Activated naive CD8-positive, alpha-beta T cell treated with anti-CD3 and anti-CD28 coated beads for 36 hours (primary cell): ENCODE data around the gene ARHGAP30. TPM values are rescaled to one million over a fixed set of nuclear protein-coding genes. Genes with fewer than 3 reads are reported as not detected.

Experiments used
- DNase-seq: peaks from one replicate; pipeline ENCODE4 v3.0.0; 2021
- H3K27ac Mint-ChIP-seq: one replicate; pipeline ENCODE4 v1.8.0; 2022; ENCODE audit warnings: mild to moderate bottlenecking, moderate library complexity, mixed read lengths
- H3K27me3 Mint-ChIP-seq: one replicate; pipeline ENCODE4 v1.8.0; 2022; ENCODE audit warnings: mild to moderate bottlenecking, mixed read lengths
- H3K36me3 Mint-ChIP-seq: one replicate; pipeline ENCODE4 v1.8.0; 2021; ENCODE audit warnings: mild to moderate bottlenecking, mixed read lengths
- H3K4me1 Mint-ChIP-seq: one replicate; pipeline ENCODE4 v1.8.0; 2021; ENCODE audit warnings: mixed read lengths
- H3K4me3 Mint-ChIP-seq: one replicate; pipeline ENCODE4 v1.8.0; 2022; ENCODE audit warnings: mild to moderate bottlenecking, moderate library complexity, mixed read lengths
- H3K9me3 Mint-ChIP-seq: one replicate; pipeline ENCODE4 v1.8.0; 2022; ENCODE audit warnings: mixed read lengths
- total RNA-seq, 2 experiments: library from RNA; stranded (reverse); gene quantifications; one replicate each; pipeline ENCODE4 v1.2.3, GENCODE V29; 2021

Gene ARHGAP30
- total RNA-seq, 2 experiments from 2014 or later, result 146 to 157 TPM

DNA sequence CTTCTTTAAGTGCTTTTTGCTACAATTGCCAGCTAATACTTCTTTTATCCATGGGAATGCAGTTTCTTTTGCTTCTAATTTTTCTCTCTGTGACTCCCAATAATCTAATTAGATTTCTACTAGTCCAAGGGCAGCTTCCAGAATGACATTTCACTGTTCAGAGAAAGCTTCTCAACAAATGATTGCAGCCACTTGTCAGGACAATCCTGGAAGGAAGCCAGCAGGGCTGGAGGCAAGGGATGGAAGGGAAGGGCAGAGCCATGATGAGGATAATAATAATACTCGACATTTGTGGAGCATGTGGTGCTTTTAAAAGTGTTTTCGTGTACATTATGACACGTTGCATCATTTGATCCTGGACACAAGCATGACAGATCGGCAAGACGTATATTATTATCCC is 68.2 kb downstream of the ARHGAP30 start:
- no peak for DNase-seq
- Mint-ChIP-seq H3K4me3 (no peak overlapping the region), H3K4me1 (peaks cover 2% of the 10 kb centered on the region), H3K27me3 (no peaks in the 10 kb centered on the region), H3K9me3 (no peaks in the 10 kb centered on the region), H3K36me3 (no peaks in the 10 kb centered on the region), H3K27ac (no peak overlapping the region)

DNA sequence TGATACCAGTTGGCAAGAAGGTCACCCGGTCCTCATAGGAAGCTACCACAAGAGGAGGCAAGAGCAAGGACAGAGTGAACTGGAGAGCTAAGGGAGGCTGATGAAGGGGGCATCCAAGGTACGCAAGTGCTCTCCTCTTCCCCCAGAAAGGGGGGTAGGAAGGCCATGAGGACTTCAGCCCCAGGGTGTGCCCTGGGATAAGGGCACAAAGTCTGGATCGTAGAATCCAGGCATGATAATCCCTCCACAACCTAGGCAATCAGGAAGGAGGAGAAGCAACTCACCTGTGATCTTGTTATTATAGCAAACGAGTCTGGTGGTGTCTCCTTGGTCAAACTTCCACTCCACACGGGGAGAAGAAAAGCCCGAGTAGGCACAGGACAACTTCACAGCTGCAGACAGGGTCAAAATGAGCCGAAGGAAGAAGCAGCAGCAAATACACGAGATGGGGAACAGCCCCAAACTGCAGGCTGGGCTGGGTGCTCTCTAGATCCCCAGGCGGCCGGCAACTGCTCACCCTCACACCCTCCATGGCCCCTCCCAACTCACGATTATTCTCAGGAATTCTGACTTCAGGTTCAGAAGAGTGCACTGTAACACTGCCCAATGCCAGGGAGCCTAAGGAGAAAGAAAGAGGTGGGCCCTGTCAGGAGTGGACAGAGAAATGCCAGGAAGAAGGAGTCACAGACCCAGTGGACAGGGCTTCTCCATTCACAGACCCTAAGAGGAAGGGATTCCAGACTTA is 68.8 kb downstream of the ARHGAP30 start:
- no peak for DNase-seq
- Mint-ChIP-seq H3K4me1 (peaks cover 6% of the 10 kb centered on the region), H3K9me3 (no peaks in the 10 kb centered on the region), H3K27ac (no peak overlapping the region), H3K4me3 (no peak overlapping the region), H3K27me3 (no peaks in the 10 kb centered on the region), H3K36me3 (no peaks in the 10 kb centered on the region)

GRCh38 chr1:160999376-160999775 is 70.3 kb downstream of the ARHGAP30 start:
- H3K4me3 Mint-ChIP-seq, result no peak overlapping the region
- no peak overlapping the region for H3K27ac Mint-ChIP-seq
- peaks cover 16% of the 10 kb centered on the region for H3K4me1 Mint-ChIP-seq
- no peaks in the 10 kb centered on the region for H3K27me3 Mint-ChIP-seq
- DNase-seq, result no peak
- no peaks in the 10 kb centered on the region for H3K9me3 Mint-ChIP-seq
- no peaks in the 10 kb centered on the region for H3K36me3 Mint-ChIP-seq

DNA sequence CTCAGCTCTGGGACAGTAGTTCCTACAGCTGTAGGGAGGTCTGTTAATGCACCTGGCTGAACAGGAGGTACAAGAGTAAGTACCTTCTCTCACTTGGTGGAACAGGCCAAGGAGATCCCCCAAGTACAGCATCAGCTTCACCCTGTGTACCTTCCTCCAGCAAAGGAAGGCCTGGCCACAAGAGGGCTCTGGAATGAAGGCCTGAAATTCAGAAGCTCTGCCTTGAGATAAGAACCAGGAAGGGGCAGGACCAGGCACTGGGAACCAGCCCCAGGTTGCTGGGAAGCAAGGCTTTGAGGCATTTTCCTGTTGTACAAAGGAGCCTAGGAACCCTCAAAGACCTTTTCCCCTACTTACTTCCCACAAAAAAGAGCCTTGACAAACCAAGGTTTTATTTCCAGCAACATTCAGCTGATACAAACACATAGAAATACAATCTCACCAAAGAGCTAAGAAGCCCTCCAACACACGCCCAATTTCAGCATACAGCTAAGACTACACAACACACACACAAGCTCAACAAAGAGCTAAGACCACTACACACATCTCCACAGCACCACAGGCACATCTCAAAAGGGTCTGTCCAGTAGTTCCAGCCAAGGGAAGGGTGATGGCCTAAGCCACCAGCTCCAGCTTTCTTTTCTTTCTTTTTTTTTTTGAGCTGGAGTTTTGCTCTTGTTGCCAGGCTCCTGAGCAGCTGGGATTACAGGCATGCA is 72.2 kb downstream of the ARHGAP30 start:
- no peaks in the 10 kb centered on the region for H3K9me3 Mint-ChIP-seq
- peak; percentile 37 for DNase-seq
- H3K27ac Mint-ChIP-seq, result no peak overlapping the region
- H3K4me1 Mint-ChIP-seq, result peaks cover 21% of the 10 kb centered on the region
- H3K27me3 Mint-ChIP-seq, result no peaks in the 10 kb centered on the region
- no peak overlapping the region for H3K4me3 Mint-ChIP-seq
- no peaks in the 10 kb centered on the region for H3K36me3 Mint-ChIP-seq

Other genes starting within 250 kb of the ARHGAP30 start
- gene CD244, start 207.0 kb downstream of the ARHGAP30 start, total RNA-seq, result under 1 TPM; 0.28 to 0.37 TPM
- gene ITLN1, start 184.7 kb downstream of the ARHGAP30 start, total RNA-seq, result not detected
- not detected for gene ITLN2, start 115.1 kb downstream of the ARHGAP30 start, total RNA-seq
- 10 to 100 TPM; 12.8 to 13.4 TPM for gene F11R, start 48.7 kb downstream of the ARHGAP30 start, total RNA-seq
- 10 to 100 TPM; 44.8 to 45.7 TPM for gene TSTD1, start 30.9 kb downstream of the ARHGAP30 start, total RNA-seq
- gene USF1, start 23.9 kb downstream of the ARHGAP30 start, total RNA-seq, result 10 to 100 TPM; 57.0 to 62.0 TPM
- under 1 TPM; 0.12 to 0.16 TPM for gene NECTIN4, start 19.7 kb upstream of the ARHGAP30 start, total RNA-seq
- under 1 TPM; 0.33 to 0.46 TPM for gene KLHDC9, start 28.5 kb upstream of the ARHGAP30 start, total RNA-seq
- 100 to 1,000 TPM; 141 to 148 TPM for gene PFDN2, start 48.1 kb upstream of the ARHGAP30 start, total RNA-seq
- 10 to 100 TPM; 34.3 to 39.3 TPM for gene NIT1, start 48.2 kb upstream of the ARHGAP30 start, total RNA-seq
- 10 to 100 TPM; 37.4 to 38.7 TPM for gene DEDD, start 62.8 kb upstream of the ARHGAP30 start, total RNA-seq
- gene UFC1, start 84.1 kb upstream of the ARHGAP30 start, total RNA-seq, result 10 to 100 TPM; 89.9 to 92.8 TPM
- gene USP21, start 89.6 kb upstream of the ARHGAP30 start, total RNA-seq, result 10 to 100 TPM; 24.2 to 25.4 TPM
- gene PPOX, start 96.5 kb upstream of the ARHGAP30 start, total RNA-seq, result 10 to 100 TPM; 20.1 to 20.8 TPM
- 10 to 100 TPM; 49.5 to 53.9 TPM for gene B4GALT3, start 107.6 kb upstream of the ARHGAP30 start, total RNA-seq
- gene ADAMTS4, start 129.2 kb upstream of the ARHGAP30 start, total RNA-seq, result 1 to 10 TPM; 2.5 to 3.8 TPM
- 10 to 100 TPM; 87.7 to 95.8 TPM for gene NDUFS2, start 132.5 kb upstream of the ARHGAP30 start, total RNA-seq
- 1 to 10 TPM; 1.2 to 3.0 TPM for gene FCER1G, start 145.4 kb upstream of the ARHGAP30 start, total RNA-seq
- gene APOA2, start 153.7 kb upstream of the ARHGAP30 start, total RNA-seq, result not detected
- 10 to 100 TPM; 26.3 to 26.4 TPM for gene TOMM40L, start 156.2 kb upstream of the ARHGAP30 start, total RNA-seq
- gene NR1I3, start 168.3 kb upstream of the ARHGAP30 start, total RNA-seq, result not detected
- gene PCP4L1, start 188.9 kb upstream of the ARHGAP30 start, total RNA-seq, result under 1 TPM; 0.39 to 0.80 TPM
- gene MPZ, start 240.1 kb upstream of the ARHGAP30 start, total RNA-seq, result 1 to 10 TPM; 2.9 to 3.7 TPM
- gene SDHC, start 244.5 kb upstream of the ARHGAP30 start, total RNA-seq, result 100 to 1,000 TPM; 187 to 192 TPM